GM19043 (cell line): ENCODE data around the gene FBXW9.
A peak's percentile ranks its signal among the peaks of the same experiment; 100 is the strongest.
"Not testable (repeated sequence)": the region's sequence is repeated elsewhere in the genome, so short reads cannot be mapped to it uniquely, and the experiment has no call there.

ENCODE experiments used
- ATAC-seq: cut with Tn5 transposase; IDR thresholded peaks from one replicate; pipeline ENCODE4 v1.9.1; 2021; ENCODE audit warnings: low read depth; ENCODE audit not compliant: unreplicated experiment

Gene FBXW9

DNA sequence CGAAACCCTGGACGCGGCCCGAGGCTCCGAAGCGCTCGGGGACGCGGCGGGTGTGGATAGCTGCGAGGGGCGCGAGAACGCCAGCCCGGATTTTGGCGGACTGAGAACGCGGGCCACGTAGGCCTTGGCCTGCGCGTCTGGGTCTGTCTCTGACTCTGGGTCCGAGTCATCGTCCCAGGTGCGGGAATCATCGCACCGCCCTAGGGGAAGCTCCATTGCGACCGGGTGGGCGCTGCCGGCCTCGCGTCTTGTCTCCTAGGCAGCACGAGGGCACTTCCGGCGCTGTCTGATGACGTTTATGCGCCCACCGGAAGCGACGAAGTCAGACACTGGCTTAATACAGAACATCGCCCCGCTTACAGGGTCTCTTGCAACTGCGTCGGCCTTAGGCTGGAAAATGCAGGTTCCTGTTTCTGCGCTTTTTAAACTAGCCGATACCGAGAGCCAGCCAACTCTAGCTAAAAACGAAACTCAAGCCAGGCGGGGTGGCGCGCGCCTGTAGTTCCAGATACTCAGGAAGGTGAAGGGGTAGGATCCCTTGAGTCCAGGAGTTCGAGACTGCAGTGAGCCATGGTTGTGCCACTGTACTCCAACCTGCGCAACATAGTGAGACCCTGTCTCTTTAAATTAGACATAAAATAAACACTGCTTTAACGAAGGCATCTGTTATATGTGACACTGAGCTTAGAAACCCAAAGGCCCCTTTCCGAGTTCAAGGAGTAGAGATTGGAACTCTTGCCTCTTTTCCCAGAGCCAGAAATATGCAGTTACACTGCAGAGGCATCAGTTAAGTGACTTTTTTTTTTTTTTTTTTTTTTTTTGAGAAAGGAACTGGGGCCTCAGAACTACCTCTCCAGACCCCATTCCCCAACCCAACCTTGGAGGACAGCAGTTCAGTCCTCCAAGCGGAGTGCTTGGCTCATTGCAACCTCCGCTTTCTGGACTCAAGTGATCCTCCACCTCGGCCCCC is at the start of gene FBXW9:
FBXW9 (minus strand) TSS at position 266 of the 970 bp plus-strand sequence; CDS start at position 216, 50 bp downstream.
- peak; percentile 75 for ATAC-seq

DNA sequence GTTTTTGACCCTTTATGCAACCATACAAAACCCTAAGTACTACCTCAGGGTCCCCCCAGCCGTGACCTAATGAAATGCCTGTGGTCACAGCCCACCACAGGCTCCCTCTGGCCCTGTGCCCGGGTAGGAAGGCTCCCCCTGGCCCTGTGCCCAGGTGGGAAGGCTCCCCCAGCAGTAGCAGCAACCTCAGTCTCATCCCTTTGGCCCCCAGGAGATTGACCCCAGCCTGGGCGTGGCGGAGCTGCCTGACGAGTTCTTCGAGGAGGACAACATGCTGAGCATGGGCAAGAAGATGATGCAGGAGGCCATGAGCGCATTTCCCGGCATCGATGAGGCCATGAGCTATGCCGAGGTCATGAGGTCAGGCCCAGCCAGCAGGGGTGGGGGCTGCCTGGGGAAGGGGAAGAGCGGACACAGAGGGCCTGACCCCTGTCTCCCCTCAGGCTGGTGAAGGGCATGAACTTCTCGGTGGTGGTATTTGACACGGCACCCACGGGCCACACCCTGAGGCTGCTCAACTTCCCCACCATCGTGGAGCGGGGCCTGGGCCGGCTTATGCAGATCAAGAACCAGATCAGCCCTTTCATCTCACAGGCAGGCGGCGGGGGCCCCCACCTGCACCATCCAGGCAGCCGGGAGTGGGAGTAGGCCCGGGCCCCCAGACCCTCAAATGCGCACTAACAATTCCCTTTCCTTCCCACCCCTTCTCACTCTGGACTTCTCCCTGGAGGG is 48.9 kb upstream of the FBXW9 start:
- ATAC-seq: no peak

DNA sequence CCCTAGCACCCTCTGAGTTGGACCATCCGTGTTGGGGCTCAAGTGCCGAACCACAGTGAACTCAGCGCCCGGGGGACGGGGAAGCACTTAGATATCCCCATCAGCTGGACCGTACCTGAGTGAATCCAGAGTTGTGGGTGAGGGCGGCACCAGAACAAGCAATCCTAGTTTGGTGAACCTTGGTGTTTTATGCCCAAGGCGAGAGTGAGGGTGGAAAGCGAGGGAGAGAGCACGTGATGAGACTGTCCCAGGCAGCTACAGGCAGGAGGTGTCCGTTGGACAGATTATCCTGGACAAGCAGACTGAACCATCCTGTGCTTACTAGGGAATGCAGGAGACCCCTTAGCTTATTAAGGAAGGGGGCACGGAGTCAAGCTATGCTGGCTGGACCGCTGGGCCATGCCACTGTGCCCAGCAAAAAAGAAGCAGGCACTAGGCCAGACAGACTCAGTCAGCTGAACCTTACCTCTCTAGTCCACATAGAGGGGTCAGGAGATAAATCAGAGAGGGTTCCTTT is 41.5 kb upstream of the FBXW9 start:
- ATAC-seq: no peak

DNA sequence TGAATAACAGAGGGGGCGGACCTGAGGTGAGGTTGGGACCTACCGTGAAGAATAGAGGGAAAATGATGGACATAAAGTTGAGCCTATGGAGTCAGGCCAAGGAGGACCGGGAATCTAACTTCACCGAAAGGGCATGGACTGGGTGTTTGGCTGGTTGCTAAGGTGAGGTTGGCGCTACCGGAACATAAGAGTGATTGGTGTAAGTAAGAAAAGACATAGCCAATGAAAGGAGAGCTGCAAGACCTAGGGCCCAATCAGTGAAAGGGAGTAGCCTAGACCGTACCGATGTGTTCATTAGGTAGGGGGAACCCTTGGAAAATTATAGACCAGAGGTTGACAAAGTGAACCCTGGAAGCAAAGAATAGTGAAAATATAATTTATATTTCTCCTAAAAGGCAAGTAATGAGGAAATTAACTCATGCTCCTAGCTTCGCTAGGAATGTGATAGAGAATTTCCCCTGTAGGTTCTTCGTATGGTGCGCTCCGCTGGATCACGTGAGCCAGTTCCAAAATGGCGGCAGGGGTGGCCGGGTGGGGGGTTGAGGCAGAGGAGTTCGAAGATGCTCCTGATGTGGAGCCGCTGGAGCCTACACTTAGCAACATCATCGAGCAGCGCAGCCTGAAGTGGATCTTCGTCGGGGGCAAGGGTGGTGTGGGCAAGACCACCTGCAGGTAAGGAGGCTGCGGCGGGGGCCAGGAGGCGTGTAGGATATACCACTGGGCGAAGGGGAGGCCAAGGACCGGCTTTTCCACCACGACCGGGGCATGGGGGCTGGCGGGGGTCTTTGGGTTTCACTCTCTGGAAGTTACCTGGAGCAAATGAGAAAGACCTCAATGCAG is 40.8 kb upstream of the FBXW9 start, which contains the start of gene GET3:
GET3 (plus strand) TSS at position 503 of the 840 bp plus-strand sequence; CDS start at position 512, 9 bp downstream.
- peak; percentile 80 for ATAC-seq

DNA sequence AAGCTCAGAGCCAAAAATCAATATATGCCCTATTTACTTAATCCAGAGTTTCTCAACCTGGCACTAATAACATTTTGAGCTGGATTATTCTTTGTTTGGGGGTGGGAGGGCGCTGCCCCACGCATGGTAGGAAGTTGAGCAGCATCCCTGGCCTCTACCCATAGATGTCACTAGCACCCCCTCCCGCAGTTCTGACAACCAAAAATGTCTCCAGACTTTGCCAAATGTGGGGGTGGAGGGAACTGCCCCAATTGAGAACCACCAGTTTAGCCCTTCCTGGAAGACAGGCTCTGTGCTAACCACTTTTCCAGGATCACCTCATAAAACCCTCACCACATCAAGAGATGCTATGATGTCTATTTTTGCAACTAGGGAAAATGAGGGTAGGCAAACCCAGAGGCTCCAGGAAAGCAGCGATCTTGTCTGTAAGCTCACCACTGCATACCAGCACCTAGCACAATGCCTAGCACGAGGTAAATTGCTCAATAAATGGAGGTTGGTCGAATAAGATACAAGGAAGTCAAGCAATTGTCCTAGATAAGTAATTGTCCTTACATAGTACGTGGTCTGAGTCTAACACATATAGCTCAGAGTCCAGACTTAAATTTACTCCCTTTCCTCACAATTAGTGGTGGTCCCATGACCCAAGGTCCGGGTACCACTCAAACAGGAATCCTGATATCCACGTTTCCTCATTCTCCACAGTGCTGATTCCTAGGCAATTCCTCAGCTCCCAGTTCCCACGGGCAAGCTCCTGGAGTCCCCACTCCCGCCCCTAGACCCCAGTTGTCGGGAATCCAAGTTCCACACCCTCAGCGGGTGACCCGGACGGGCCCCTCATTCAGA is 37.2 kb upstream of the FBXW9 start:
- ATAC-seq: no peak

DNA sequence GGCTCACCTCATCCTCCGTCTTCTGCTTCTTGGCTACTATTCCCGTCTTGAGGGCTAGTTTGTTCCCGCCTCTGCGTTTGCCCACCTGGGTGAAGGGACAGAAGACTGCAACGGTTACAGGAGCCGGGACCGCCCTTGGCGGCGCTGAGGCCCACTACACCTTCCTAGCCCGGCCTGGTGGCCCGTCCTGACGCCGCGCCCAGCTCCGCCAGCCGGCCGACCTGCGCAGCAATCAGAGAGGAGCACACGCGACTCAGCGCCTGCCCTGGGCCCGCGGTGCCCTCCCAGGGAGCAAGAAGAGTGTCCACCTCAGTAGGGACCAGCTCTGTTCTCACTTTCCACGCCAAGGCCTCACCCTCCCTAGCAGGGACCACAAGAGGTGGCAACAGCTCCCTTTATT is 34.9 kb upstream of the FBXW9 start:
- no peak for ATAC-seq

DNA sequence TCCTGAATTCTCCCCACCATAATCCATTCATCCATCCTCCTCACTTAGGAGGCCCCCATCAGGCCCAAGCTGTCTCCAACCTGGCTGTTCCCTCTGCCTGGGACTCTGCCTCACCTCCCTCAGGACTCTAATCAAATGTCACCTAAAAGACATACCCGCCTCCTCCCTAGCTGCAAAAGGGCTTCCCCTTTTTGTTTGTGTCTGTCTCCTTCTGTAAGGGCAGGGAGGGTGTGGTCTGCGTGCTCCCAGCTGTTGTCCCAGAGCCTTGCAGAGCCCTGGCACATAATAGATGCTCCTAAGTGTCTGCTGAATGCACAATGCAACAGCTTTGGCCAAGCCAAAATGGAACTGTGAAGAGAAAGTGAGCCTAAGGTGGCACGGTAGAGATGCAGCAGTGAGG is 33.6 kb upstream of the FBXW9 start:
- no peak for ATAC-seq

DNA sequence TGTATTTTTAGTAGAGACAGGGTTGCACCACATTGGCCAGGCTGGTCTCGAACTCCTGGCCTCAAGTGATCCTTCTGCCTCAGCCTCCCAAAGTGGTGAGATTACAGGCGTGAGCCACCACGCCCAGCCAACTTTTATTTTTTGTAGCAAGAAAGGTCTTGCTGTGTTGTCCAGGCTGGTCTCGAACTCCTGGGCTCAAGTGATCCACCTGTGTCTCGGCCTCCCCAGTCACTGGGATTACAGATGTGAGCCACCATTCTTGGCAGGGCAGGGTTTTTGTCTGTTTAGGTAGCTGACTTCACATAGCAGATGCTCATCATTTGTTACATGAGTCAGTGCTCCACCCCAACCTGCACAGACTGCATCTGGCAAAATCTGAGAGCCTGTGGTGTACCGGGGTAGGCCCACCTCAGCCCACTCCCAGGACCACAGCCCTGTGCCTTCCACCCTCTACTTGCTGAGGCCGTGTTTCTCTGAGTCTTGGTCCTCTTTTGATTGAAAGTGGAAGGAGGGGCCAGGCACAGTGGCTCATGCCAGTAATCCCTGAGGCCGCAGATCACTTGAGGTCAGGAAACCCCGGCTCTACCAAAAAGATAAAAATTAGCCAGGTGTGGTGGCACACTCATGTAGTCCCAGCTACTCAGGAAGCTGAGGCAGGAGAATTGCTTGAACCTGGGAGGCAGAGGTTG is 31.5 kb upstream of the FBXW9 start:
- no peak for ATAC-seq

DNA sequence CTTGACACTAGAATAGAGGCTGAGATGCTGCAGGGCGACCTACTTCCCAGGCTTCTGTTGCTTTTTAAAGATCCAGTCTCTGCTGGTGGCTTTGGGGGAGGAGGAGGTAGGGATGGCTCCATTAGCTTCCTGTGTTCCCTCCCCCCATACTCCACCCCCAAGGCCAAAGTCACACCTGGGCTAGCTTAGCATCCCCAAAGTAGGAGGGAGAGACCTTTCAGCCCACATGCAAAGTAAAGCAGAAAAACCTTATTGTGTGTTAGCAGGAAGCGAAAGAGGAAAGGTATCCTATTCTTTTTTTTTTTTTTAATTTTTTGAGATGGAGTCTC is 30.5 kb upstream of the FBXW9 start:
- no peak for ATAC-seq

DNA sequence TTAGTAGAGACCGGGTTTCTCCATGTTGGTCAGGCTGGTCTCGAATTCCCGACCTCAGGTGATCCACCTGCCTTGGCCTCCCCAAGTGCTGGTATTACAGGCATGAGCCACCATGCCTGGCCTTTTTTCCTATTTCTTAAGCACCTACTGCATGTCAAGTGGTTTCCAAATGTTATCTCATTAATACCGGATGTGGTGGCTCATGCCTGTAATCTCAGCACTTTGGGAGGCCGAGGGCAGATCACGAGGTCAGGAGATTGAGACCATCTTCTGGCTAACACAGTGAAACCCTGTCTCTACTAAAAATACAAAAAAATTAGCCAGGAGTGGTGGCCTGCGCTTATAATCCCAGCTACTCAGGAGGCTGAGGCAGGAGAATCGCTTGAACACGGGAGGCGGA is 29.2 kb upstream of the FBXW9 start:
- not testable (repeated sequence) for ATAC-seq

DNA sequence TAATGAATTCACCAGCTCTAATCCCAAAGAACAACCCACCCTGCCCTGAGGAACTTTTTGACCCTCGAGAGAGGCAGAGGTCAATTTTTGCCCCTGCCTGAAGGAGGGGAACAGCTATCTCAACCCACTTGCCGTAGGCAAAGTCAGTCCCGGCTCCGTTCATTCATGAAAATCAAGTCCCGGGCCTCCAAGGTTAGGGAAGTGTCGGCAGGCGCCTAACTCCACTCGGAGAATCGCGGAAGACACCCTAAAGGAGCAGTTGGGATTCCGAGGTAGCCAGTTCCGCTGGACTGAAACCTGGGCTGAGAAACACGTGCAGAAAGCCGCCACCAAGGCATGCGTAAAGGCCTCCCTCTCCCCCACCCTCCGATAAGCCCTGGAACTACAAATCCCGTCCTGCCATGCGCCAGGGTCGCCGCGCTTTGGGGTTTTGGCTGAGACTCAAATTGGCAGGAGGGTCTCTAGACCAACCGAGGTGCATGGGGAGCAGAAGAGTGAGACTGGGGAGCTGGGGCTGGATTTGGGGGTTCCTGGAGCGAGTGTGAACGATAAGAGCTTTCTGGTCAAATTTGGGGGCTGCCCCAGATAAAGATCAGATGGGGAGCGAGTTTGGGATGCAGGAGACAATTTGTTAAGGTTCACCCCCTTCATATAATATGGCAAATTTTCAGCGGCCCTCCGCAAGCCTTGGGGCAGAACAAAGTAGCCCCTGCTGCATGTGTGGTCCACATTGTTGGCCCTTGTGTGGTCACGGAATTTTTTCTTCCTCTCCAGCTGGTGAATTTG is 27.4 kb upstream of the FBXW9 start, which contains the start of gene TNPO2:
TNPO2 (minus strand) TSS at position 292 of the 786 bp plus-strand sequence. CDS start 2,955 bp downstream, outside the sequence.
- no peak for ATAC-seq

DNA sequence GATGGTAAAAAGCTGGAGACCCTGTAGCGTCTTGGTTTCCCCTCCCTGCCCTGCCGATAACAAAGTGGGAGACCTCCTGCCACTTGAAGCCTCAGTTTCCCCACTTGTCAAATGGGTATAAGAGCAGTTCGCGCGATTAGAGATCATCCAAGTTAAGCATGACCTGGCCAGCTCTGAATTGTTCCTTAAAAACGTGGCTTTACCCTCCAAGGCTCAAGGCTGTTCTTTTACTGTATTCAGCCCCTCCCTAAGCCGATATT is 26.9 kb upstream of the FBXW9 start:
- no peak for ATAC-seq

DNA sequence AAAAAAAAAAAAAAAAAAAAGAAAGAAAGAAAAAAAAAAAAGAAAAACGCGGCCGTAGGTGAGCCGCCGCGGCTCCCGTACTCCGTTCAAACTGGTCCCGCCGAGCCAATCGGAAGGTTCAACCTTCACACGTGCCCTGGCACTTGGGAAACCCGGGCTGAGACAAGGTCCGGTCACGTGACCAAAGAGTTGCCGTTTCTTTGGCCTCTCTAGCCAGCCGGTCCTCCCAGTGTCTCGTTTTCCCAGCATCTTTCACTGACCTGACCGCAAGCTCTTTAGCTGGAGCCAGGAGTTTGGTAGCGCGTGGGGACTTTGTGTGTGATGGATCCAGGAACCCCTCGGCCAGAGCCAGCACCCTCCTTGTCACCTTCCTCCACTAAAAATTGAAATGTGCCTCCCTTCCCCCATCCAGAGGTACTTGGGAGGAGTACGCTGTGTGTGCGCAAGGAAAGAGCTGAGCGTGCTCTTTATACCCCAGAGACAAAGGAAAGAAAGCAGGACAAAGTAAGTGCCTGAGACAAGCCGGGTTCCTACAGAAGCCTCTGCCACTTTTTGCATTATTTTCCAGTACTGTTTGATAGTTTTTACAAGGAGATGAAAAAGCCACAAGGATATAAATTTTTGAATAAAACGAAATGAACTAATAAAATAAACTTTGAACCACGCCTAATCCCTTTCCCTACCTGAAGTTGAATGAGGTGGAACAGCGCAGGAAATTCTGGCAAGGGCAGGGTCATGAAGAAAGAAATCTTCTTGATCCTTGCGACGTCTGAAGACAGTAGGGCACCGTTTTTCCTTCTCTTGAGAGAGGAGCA is 26.3 kb upstream of the FBXW9 start:
- peak; percentile 75 for ATAC-seq

DNA sequence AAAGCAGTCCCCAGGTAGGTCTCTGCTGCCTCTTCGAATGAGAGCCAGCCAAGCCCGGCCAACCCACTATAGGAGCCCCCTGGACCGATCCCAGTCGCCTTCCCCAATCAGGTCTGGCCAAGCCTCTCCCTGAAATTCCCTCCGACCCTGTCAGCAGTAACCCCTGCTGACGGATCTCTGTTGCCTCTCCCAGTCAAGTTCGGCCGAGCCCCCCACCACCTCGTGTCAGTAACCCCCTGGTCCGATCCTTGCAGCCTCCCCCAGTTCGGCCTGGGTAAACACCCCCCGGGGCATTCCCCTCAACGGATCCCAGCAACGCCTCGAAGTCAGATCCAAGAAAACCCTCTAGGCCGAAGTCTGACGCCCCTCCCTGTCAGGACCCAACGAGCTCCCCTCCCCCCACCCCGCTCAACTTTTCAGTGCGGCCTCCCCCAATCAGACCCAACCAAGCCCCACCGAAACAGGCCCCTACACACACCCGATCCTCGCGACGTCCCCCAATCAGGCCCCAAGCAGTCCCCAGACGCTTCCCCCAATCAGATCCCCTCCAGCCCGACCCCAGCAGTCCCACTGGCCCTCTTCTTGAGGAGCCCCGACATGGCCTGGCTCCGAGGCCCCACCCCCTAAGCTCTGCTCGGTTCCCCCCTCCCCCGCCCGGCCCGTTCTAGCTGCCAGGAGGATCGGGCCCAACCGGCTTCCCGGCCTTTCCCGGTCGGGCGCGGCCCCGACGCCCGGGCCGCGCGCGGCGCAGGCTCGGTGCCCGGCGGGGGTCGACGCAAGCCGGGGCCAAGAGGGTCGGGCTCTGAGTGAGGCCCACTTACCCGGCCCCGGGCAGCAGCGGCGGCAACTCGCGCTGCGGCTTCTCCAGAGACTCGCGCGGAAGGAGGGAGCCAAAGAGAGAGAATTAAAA is 25.5 kb upstream of the FBXW9 start:
- ATAC-seq: no peak

DNA sequence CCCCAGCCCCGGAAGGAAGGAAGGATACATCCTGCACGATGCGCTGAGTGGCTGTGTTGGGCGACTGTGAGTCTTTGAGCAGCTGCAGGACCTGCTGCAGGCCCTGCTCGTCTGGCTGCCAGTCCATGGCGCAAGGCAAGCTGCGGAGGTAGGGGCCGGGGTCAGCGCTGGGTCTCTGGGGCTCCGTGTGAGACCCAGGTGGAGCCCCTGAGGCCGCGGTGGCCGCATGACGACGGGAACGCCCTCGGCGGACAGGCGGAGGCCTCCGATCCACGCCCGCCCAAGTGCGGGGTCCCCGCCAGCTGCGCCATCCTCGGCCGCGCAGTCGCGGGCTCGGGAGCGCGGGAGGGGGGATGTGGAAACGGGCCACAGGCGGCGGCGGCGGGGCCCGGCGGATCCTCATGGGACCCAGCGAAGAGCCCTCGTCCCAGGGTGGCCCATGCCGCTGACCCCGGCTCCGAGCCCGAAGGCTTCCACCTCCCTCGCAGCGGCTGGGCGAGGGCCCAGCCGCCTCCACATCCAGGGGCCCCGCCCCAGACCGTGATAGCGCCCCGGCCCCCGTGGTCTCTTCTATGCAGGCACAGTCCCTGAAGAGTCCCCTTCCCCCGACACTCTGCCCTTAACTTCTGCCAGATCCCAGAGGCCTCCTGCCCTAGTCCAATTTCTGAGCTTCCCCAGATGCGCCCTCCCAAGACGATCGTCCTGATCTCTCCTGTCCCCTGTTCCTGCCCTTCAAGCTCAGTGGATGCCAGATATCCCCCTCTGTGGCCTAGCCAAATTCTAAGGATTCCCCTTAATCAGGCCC is 24.6 kb upstream of the FBXW9 start:
- no peak for ATAC-seq

DNA sequence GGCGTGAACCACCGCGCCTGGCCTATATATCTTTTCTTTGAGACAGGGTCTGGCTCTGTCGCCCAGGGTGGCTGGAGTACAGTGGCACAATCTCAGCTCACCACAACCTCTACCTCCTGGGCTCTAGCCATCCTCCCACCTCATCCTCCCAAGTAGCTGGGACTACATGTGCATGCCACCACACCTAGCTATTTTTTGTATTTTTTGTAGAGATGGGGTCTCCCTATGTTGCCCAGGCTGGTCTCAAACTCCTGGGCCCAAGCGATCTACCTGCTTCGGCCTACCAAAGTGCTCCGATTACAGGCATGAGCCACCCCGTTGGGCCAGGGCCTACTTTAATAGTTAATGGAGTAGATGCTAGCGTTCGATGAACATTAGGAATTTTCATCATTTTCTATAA is 23.9 kb upstream of the FBXW9 start:
- no peak for ATAC-seq
